CD14-positive monocyte (primary cell): Measurements from ENCODE around the gene TRIM36. TPM values are rescaled to one million over a fixed set of nuclear protein-coding genes. Genes with fewer than 3 reads are reported as not detected.
A peak's percentile ranks its signal among the peaks of the same experiment; 100 is the strongest.

Experiments used
- DNase-seq, 3 donors: peaks; one replicate each; pipeline ENCODE4 v3.0.0-alpha.2; 2011 to 2022
- H2AFZ ChIP-seq: 2 replicates; pipeline ENCODE4 v1.6.0; 2012; ENCODE audit warnings: mild to moderate bottlenecking, low read depth, low read length, inconsistent platforms; ENCODE audit not compliant: insufficient read depth, poor library complexity, severe bottlenecking
- H3K27ac ChIP-seq, 2 donors: 1 replicate in 1 of 2; 2 replicates in 1 of 2; pipeline ENCODE4 v1.5.1; 2012 to 2013; ENCODE audit warnings: low read length in 2 of 2, control low read depth in 1 of 2, inconsistent platforms in 1 of 2, low read depth in 1 of 2, mild to moderate bottlenecking in 1 of 2
- H3K27me3 ChIP-seq, 2 donors: one replicate each; pipeline versions ENCODE4 v1.6.0 to v1.6.1; 2011 to 2013; ENCODE audit warnings: low read length in 2 of 2; ENCODE audit not compliant: control insufficient read depth in 2 of 2, insufficient read depth in 2 of 2
- H3K36me3 ChIP-seq, 2 donors: replicated peaks in 1 of 2; 1 replicate in 1 of 2; 2 replicates in 1 of 2; pipeline versions ENCODE4 v1.5.1 to v1.6.1; 2012 to 2013; ENCODE audit warnings: low read length in 2 of 2, control low read depth in 1 of 2, inconsistent platforms in 1 of 2, mild to moderate bottlenecking in 1 of 2; ENCODE audit not compliant: insufficient read depth in 2 of 2, control insufficient read depth in 1 of 2
- H3K4me1 ChIP-seq, 2 donors: 1 replicate in 1 of 2; 2 replicates in 1 of 2; pipeline versions ENCODE4 v1.5.1 to v1.6.1; 2012 to 2013; ENCODE audit warnings: low read length in 2 of 2, control low read depth in 1 of 2, inconsistent platforms in 1 of 2, mild to moderate bottlenecking in 1 of 2, moderate library complexity in 1 of 2; ENCODE audit not compliant: insufficient read depth in 2 of 2, control insufficient read depth in 1 of 2
- H3K4me2 ChIP-seq: replicated peaks from 2 replicates; pipeline ENCODE3; 2012; ENCODE audit warnings: low read length, moderate library complexity, mild to moderate bottlenecking; ENCODE audit not compliant: poor library complexity, severe bottlenecking; ENCODE audit errors: extremely low read depth
- H3K4me3 ChIP-seq, 3 experiments: fragments of 200-600 bp in 1 of 3; sonication (generic) in 1 of 3; replicated peaks in 1 of 3; 1 replicate in 2 of 3; 2 replicates in 1 of 3; pipeline ENCODE4 v1.5.1; 2011 to 2013; ENCODE audit warnings: low read length in 3 of 3, mild to moderate bottlenecking in 3 of 3, control low read depth in 2 of 3, low read depth in 2 of 3, inconsistent platforms in 1 of 3, moderate library complexity in 1 of 3
- H3K79me2 ChIP-seq: 2 replicates; pipeline ENCODE4 v1.6.0; 2012; ENCODE audit warnings: mild to moderate bottlenecking, control low read depth, inconsistent platforms, low read length, moderate library complexity; ENCODE audit not compliant: insufficient read depth
- H3K9ac ChIP-seq: 2 replicates; pipeline ENCODE4 v1.6.0; 2017; ENCODE audit warnings: low read length, mild to moderate bottlenecking; ENCODE audit not compliant: insufficient read depth, poor library complexity, severe bottlenecking
- H3K9me3 ChIP-seq, 2 donors: replicated peaks in 1 of 2; 1 replicate in 1 of 2; 2 replicates in 1 of 2; pipeline versions ENCODE4 v1.5.1 to v1.6.1; 2012 to 2013; ENCODE audit warnings: low read length in 2 of 2, control low read depth in 1 of 2; ENCODE audit not compliant: control insufficient read depth in 1 of 2, insufficient read depth in 1 of 2
- H4K20me1 ChIP-seq: 2 replicates; pipeline ENCODE4 v1.6.0; 2012; ENCODE audit warnings: mild to moderate bottlenecking, low read length, control low read depth, moderate library complexity; ENCODE audit not compliant: insufficient read depth
- H3K27ac Mint-ChIP-seq, 7 donors: one replicate each; pipeline ENCODE4 v1.8.0; 2020; ENCODE audit warnings: mild to moderate bottlenecking in 7 of 7, mixed read lengths in 7 of 7, moderate library complexity in 6 of 7, inconsistent platforms in 2 of 7
- H3K27me3 Mint-ChIP-seq, 3 donors: one replicate each; pipeline ENCODE4 v1.8.0; 2021 to 2022; ENCODE audit warnings: low read depth in 3 of 3, mild to moderate bottlenecking in 3 of 3, mixed read lengths in 3 of 3, moderate library complexity in 3 of 3, inconsistent platforms in 1 of 3
- H3K36me3 Mint-ChIP-seq, 2 donors: one replicate each; pipeline ENCODE4 v1.8.0; 2020; ENCODE audit warnings: mixed read lengths in 2 of 2, inconsistent platforms in 1 of 2, mild to moderate bottlenecking in 1 of 2
- H3K4me1 Mint-ChIP-seq: one replicate; pipeline ENCODE4 v1.8.0; 2020; ENCODE audit warnings: mild to moderate bottlenecking, mixed read lengths
- H3K4me3 Mint-ChIP-seq, 2 donors: one replicate each; pipeline ENCODE4 v1.8.0; 2020; ENCODE audit warnings: mild to moderate bottlenecking in 2 of 2, mixed read lengths in 2 of 2, moderate library complexity in 1 of 2
- H3K9me3 Mint-ChIP-seq, 7 donors: one replicate each; pipeline ENCODE4 v1.8.0; 2020 to 2022; ENCODE audit warnings: mixed read lengths in 7 of 7, mild to moderate bottlenecking in 6 of 7, moderate library complexity in 6 of 7, inconsistent platforms in 2 of 7
- WGBS: methylation state at CpG from one replicate; pipeline ENCODE4 v1.1.5; 2013; ENCODE audit warnings: missing lambda C conversion rate; ENCODE audit not compliant: insufficient coverage; 5-methylcytosine and 5-hydroxymethylcytosine counted together
- intact Hi-C, 2 donors: fragments of 100-400 bp; cut with micrococcal nuclease; formaldehyde crosslinking; loops; one replicate each; pipeline versions ENCODE4 v1.15.0 to v1.15.1; 2023
- polyA plus RNA-seq, 3 donors: library from polyadenylated mRNA; depleted of rRNA in 1 of 3; unstranded in 2 of 3; stranded (reverse) in 1 of 3; fragments of 300-500 nt in 2 of 3; fragments of >200 nt in 1 of 3; fragmentation: Illumina TruSeq in 2 of 3; gene quantifications; 1 replicate in 2 of 3; 2 replicates in 1 of 3; pipeline ENCODE4 v1.2.3, GENCODE V29; 2012 to 2021
- TF ChIP-seq, protein P1 (sequence below): fragments of 200-600 bp; IDR thresholded peaks from one replicate; pipeline ENCODE4 v1.8.0; 2022; ENCODE audit warnings: antibody characterized with exemption, mild to moderate bottlenecking

Gene TRIM36
- polyA plus RNA-seq, 3 donors, result 1.7 to 2.3 (median 1.9) TPM

DNA sequence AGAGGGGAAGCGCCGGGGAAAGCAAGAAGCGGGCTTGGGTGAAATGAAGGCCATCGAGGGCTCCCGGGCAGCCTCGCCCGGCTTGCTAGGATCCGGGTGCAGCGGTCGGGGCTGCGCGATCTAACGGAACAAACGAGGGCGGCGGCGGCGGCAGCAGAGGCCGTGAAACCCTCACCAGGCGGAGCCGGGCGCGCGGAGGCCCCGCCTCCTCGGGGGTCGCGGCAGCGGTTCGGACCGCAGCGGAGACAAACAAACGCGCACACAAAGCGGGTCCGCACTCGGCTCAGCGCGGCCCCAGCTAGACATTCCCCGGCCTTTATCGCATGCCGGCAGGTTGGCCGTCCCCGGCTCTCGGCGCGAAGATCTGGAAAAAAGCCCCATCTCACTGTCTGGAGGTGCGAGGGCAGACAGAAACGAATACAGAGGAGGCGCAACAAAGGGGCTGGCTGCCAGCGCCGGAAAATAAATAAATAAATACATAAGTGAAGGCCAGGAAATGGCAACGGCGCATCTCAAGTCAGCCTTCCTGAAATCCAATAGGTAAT lies 10.5 kb upstream of the TRIM36 start:
- Histone ChIP-seq H3K4me3 (peak overlapping the region; percentile 20 to 76 (median 37)), H3K79me2 (no peaks in the 10 kb centered on the region), H3K27ac (no peak overlapping the region), H2AFZ (peak overlapping the region; percentile 77), H4K20me1 (no peaks in the 10 kb centered on the region), H3K9me3 (peaks cover 4 to 41% of the 10 kb centered on the region in 2 donors), H3K4me1 (peaks cover 15 to 18% of the 10 kb centered on the region in 2 donors), H3K27me3 (peaks cover 79 to 97% of the 10 kb centered on the region in 2 donors), H3K4me2 (peak overlapping the region; percentile 84), H3K36me3 (no peaks in the 10 kb centered on the region), H3K9ac (no peak overlapping the region)
- Mint-ChIP-seq H3K4me1 (peaks cover 23% of the 10 kb centered on the region), H3K36me3 (peaks cover 8 to 12% of the 10 kb centered on the region in 2 donors), H3K27ac (no peak overlapping the region), H3K4me3 (peak overlapping the region; percentile 85 to 99), H3K9me3 (peaks cover 0 to 29% (median 20%) of the 10 kb centered on the region in 7 donors), H3K27me3 (peaks cover 77 to 89% (median 87%) of the 10 kb centered on the region in 3 donors)
- WGBS, result under 1% methylated on average over 51 of the region's 54 CpGs
- DNase-seq, result peak in 2 of 3 donors; percentile 10 to 13
- TF ChIP-seq, protein P1, sequence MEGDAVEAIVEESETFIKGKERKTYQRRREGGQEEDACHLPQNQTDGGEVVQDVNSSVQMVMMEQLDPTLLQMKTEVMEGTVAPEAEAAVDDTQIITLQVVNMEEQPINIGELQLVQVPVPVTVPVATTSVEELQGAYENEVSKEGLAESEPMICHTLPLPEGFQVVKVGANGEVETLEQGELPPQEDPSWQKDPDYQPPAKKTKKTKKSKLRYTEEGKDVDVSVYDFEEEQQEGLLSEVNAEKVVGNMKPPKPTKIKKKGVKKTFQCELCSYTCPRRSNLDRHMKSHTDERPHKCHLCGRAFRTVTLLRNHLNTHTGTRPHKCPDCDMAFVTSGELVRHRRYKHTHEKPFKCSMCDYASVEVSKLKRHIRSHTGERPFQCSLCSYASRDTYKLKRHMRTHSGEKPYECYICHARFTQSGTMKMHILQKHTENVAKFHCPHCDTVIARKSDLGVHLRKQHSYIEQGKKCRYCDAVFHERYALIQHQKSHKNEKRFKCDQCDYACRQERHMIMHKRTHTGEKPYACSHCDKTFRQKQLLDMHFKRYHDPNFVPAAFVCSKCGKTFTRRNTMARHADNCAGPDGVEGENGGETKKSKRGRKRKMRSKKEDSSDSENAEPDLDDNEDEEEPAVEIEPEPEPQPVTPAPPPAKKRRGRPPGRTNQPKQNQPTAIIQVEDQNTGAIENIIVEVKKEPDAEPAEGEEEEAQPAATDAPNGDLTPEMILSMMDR, result no peak
- intact Hi-C loops, result no loop called here

DNA sequence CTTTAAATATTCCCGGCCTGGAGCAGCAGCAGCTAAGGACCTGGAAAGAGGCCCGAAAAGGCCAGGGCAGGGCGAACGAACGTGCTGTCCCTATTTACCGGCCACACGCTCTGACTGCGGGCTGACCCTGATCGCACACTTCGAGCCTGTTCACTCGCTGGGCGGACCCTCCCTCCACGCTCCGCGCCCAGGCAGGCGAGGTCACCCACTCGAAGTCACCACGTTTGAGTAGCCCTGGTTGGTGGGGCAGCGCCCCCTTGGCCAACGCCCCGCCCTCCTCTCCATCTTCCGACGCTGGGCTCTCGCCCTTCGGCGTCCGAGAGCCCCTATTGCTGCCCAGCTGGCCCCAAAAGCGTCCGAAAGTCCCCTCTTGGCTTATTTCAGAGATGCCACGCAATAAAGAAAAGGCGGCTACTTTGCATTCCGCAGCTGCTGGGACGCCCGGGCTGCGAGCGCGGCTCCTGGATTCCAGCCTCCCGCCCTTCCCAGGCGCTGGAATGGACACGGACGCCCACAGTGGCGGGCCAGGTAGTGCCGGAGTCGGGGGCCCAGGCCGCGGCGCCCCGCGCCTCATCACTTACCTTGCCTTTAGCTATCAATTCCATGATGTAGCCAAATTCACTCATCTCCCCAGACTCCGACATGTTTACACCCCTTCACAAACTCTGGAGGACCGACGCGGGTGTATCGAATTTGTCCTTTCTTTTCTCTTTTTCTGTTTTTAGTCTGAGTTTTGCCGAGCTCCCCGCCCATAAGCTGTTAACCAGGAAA lies 9.9 kb upstream of the TRIM36 start:
- peaks cover 23% of the 10 kb centered on the region for H3K4me1 Mint-ChIP-seq
- H3K4me3 Mint-ChIP-seq, result peak overlapping the region; percentile 85 to 99
- DNase-seq, result no peak
- intact Hi-C loops, result loop anchor here (10.0 kb wide), 3 partner anchors 85 to 425 kb away; partner anchors contain the start of genes CCDC112 (in 1 of the 2), PGGT1B (in 1 of the 2) and TICAM2 (in 1 of the 2)
- H3K4me2 ChIP-seq, result peak overlapping the region; percentile 84
- no peaks in the 10 kb centered on the region for H4K20me1 ChIP-seq
- TF ChIP-seq, protein P1, result no peak
- H3K36me3 Mint-ChIP-seq, result peaks cover 8 to 12% of the 10 kb centered on the region in 2 donors
- H3K27me3 Mint-ChIP-seq, result peaks cover 77 to 92% (median 87%) of the 10 kb centered on the region in 3 donors
- H3K9me3 ChIP-seq, result peaks cover 4 to 40% of the 10 kb centered on the region in 2 donors
- peaks cover 0 to 29% (median 20%) of the 10 kb centered on the region in 7 donors for H3K9me3 Mint-ChIP-seq
- H3K27ac Mint-ChIP-seq, result no peak overlapping the region
- WGBS, result 4% methylated on average over 53 of the region's 56 CpGs
- H3K27ac ChIP-seq, result no peak overlapping the region
- H3K27me3 ChIP-seq, result peaks cover 79 to 98% of the 10 kb centered on the region in 2 donors
- peak overlapping the region; percentile 20 to 76 (median 37) for H3K4me3 ChIP-seq
- no peaks in the 10 kb centered on the region for H3K36me3 ChIP-seq
- no peak overlapping the region for H3K9ac ChIP-seq
- peak overlapping the region; percentile 77 for H2AFZ ChIP-seq
- peaks cover 15 to 18% of the 10 kb centered on the region in 2 donors for H3K4me1 ChIP-seq
- H3K79me2 ChIP-seq, result no peaks in the 10 kb centered on the region
